Measurements from ENCODE around the gene SLC9A6. TPM values are rescaled to one million over a fixed set of nuclear protein-coding genes. Genes with fewer than 3 reads are reported as not detected.
"Not testable (repeated sequence)": the region's sequence is repeated elsewhere in the genome, so short reads cannot be mapped to it uniquely, and the experiment has no call there.

Gene SLC9A6
- total RNA-seq, 2 experiments from 2014 or later, result 14.5 to 15.7 TPM

DNA sequence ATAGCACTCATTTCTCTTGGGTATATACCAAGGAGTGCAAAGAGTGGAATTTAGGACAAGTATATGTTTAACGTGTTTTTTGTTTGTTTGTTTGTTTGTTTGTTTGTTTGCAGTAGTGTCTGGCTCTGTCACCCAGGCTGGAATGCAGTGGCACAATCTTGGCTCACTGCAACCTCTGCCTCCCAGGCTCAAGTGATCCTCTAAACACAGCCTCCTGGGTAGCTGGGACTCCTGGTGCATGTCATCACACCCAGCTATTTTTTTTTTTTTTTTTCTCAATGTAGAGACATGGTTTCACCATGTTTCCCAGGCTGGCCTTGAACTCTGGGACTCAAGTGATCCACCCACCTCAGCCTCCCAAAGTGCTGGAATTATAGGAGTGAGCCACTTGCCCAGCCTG lies 50.4 kb downstream of the SLC9A6 start:
- DNase-seq (no peak), ATAC-seq (no peak)
- Mint-ChIP-seq H3K4me3 (no peak overlapping the region), H3K9me3 (ENCODE audit: low read depth) (no peaks in the 10 kb centered on the region), H3K27me3 (no peaks in the 10 kb centered on the region), H3K27ac (no peak overlapping the region), H3K36me3 (peaks cover 4% of the 10 kb centered on the region), H3K4me1 (no peaks in the 10 kb centered on the region)
- CTCF ChIA-PET, result interaction anchor here (1.3 kb wide), 1 partner anchor 104 kb away, joined by 3 read pairs; no protein-coding TSS in a partner anchor

DNA sequence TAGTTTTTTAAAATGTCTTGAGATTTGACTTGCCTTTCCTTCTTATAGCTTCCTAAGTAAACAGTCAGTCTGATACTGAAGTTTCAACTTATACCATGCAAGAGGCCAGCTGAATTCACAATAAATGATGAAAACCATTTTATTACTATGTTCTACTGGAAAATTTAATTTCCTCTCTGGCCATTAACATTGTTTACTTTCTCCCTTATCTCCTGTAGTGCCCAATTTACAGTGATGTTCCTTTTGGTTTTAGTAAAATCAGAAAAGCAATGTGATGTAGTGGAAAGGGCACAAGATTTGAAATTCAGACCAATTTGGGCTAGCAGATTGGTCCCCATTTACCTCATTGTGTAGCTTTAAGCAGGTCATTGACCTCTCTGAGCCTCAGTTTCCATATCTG lies 54.2 kb downstream of the SLC9A6 start:
- no peak for ATAC-seq
- H3K36me3 Mint-ChIP-seq, result peaks cover 13% of the 10 kb centered on the region
- CTCF ChIA-PET, result no interaction called here

DNA sequence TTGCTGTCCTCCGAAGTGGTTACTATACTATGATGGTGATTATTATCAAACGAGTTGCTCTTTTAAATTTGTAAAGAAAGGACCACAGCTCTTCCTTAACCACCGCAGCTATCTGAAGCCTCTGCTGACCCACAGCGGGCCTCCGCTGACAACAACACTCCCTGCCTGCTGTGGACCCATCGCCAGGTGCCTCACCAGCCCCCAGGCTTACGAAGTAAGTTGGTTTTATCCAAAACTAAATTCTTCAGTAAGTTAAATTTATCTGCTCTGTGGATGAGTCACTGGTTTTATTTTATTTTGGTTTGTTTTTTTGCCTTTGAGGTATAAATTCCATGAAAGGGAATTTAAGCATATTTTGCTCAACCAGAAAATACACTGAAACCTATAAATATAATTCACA lies 54.7 kb downstream of the SLC9A6 start:
- Mint-ChIP-seq H3K27me3 (no peaks in the 10 kb centered on the region), H3K9me3 (ENCODE audit: low read depth) (no peaks in the 10 kb centered on the region), H3K36me3 (peaks cover 15% of the 10 kb centered on the region), H3K27ac (no peak overlapping the region), H3K4me3 (no peak overlapping the region), H3K4me1 (no peaks in the 10 kb centered on the region)
- ATAC-seq, result no peak
- CTCF ChIA-PET, result no interaction called here
- DNase-seq, result no peak

More for the DNA sequence above, 54.2 kb downstream of the SLC9A6 start:
- Mint-ChIP-seq H3K9me3 (ENCODE audit: low read depth) (no peaks in the 10 kb centered on the region), H3K27ac (no peak overlapping the region), H3K4me1 (no peaks in the 10 kb centered on the region), H3K4me3 (no peak overlapping the region), H3K27me3 (no peaks in the 10 kb centered on the region)
- DNase-seq, result no peak

DNA sequence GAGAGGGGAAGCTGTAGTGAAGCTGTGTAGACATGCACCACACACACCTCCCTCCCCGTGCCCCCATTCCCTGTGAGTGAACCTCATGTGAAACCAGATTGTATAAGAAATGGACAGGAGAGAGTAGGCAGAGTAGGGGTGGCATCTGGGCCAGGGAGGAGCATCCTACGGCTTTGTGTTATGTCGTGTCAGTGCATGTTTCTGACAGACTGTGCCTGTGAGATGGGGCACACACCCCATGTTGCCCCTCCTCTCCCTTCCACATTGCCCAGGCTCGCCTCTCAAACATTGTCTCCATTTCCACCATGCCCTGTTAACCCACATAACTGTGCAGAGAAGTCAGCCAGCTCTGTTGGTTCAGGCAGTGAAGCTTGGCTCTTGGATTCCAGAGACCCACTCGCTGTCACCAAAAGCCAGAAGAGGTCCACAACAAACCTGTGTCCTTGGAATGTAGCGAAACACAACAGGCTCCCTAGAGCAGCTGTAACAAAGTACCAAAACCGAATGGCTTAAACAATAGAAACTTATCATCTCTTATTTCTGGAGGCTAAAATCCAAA lies 56.1 kb downstream of the SLC9A6 start:
- no peaks in the 10 kb centered on the region for H3K4me1 Mint-ChIP-seq
- ATAC-seq, result no peak
- CTCF ChIA-PET, result no interaction called here

DNA sequence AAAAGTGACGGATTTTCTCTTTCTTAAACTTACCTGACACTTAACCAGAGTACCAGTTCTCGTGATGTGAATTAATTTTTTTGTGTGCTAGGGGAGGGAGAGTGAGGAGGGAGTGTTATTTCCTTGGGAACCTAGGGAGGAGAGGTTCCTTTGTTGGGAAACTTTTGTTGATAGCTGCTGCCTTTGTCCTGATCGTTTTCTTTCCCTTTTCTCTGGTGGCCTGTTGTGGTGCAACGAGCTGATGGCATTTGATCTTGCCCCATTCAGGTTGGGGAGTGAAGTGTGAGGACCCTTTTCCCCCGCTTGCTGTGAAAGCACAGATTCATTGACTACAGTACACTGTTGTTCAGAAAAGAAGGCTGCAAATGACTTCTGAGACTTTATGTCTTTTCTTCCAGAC lies 59.8 kb downstream of the SLC9A6 start:
- no peaks in the 10 kb centered on the region for H3K9me3 Mint-ChIP-seq (ENCODE audit: low read depth)
- H3K27ac Mint-ChIP-seq, result no peak overlapping the region
- no peak for DNase-seq
- H3K4me3 Mint-ChIP-seq, result no peak overlapping the region
- H3K36me3 Mint-ChIP-seq, result peaks cover 11% of the 10 kb centered on the region
- ATAC-seq, result no peak
- CTCF ChIA-PET, result no interaction called here
- H3K4me1 Mint-ChIP-seq, result no peaks in the 10 kb centered on the region
- no peaks in the 10 kb centered on the region for H3K27me3 Mint-ChIP-seq

More for the DNA sequence above, 56.1 kb downstream of the SLC9A6 start:
- H3K27ac Mint-ChIP-seq, result no peak overlapping the region
- no peak overlapping the region for H3K4me3 Mint-ChIP-seq
- no peaks in the 10 kb centered on the region for H3K27me3 Mint-ChIP-seq
- H3K36me3 Mint-ChIP-seq, result peaks cover 15% of the 10 kb centered on the region
- no peaks in the 10 kb centered on the region for H3K9me3 Mint-ChIP-seq (ENCODE audit: low read depth)
- no peak for DNase-seq

DNA sequence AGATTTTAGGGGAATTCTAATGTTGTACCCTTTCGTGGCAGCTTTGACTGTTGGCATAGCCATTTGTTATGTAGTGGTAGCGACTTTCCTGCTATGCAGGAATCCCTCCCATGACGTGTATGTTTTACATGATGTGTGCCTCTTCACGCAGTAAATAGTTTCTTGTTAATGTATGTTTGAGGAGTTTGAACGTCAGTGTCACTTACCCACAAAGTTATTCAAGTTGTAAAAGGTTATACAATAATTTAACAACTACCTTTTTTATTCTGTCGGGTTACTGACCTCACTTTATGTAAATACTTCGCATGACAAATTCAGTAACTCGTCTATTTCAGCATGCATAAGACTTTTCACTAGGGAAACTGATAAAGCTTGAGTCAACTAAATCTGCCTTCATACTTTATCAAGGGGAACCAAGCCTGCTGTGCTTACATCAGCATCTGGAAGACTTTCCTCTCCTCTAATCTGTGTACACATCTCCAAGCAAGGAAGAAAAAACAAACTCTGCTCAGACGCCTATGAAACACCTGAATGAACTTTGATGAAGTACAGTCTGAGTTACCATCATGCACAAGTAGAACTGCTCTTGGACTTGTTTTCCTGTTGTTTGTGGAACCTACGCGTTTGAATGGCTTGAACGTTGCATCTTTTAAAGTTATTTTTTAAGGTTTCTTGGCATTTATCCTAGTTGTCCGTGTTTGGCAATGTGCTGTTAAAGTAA lies 61.2 kb downstream of the SLC9A6 start:
- H3K27ac Mint-ChIP-seq, result no peak overlapping the region

DNA sequence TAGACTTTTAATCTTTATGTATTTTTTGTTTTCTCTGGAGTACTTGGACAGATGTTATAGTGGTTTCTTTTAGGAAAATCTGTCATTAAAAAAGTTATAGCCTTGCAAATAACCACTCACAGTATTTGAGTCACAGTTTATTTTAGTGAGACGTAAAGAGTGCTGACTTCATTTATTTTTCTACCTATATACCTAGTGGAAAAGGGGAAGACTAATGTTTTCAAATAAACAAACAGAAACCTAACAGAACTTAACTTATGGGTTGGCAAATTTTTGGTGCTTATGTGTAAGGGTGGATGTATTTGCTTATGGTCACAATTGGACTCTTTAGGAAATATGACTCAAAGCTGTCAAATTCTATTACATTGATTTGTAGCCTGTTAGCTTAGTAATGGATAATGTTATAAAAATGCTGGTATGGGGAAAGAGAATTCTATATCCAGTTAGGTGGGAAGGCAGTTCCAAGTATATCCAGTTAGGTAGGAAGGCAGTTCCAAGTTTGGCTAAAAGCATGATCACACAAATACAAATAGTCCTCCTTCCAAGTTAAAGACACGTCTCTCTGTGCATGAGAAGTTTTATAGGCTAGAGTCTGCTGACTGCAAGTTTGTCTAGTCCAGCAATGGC lies 61.9 kb downstream of the SLC9A6 start:
- Mint-ChIP-seq H3K27ac (no peak overlapping the region), H3K4me3 (no peak overlapping the region), H3K4me1 (no peaks in the 10 kb centered on the region), H3K27me3 (no peaks in the 10 kb centered on the region), H3K36me3 (peaks cover 9% of the 10 kb centered on the region), H3K9me3 (ENCODE audit: low read depth) (no peaks in the 10 kb centered on the region)
- ATAC-seq, result no peak
- CTCF ChIA-PET, result no interaction called here
- DNase-seq, result no peak

More for the DNA sequence above, 61.2 kb downstream of the SLC9A6 start:
- ATAC-seq, result no peak
- Mint-ChIP-seq H3K9me3 (ENCODE audit: low read depth) (no peaks in the 10 kb centered on the region), H3K36me3 (peaks cover 11% of the 10 kb centered on the region), H3K4me1 (no peaks in the 10 kb centered on the region), H3K4me3 (no peak overlapping the region), H3K27me3 (no peaks in the 10 kb centered on the region)
- DNase-seq, result no peak
- CTCF ChIA-PET, result no interaction called here

DNA sequence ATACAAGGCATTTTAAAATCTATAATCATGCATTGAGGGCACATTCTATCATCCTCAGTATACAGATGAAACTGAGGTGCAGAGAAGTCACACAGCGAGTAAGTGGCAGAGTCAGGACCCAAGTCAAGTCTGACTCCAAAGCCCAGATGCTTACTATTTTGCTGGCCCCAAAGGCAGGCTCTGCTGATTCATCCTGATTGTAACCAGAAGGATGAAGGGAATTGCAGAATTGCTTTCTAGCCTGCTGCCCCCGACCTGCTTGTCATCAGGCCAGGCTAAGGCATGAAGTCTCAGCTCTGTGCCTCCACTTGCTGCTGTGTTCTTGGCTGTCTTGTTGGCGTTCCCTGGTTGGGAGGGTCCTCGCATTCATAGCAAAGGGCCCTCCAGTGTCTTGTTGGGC lies 62.7 kb downstream of the SLC9A6 start:
- CTCF ChIA-PET, result no interaction called here
- Mint-ChIP-seq H3K36me3 (peaks cover 9% of the 10 kb centered on the region), H3K27me3 (no peaks in the 10 kb centered on the region), H3K27ac (no peak overlapping the region), H3K9me3 (ENCODE audit: low read depth) (no peaks in the 10 kb centered on the region), H3K4me3 (no peak overlapping the region), H3K4me1 (no peaks in the 10 kb centered on the region)
- ATAC-seq (no peak), DNase-seq (no peak)

DNA sequence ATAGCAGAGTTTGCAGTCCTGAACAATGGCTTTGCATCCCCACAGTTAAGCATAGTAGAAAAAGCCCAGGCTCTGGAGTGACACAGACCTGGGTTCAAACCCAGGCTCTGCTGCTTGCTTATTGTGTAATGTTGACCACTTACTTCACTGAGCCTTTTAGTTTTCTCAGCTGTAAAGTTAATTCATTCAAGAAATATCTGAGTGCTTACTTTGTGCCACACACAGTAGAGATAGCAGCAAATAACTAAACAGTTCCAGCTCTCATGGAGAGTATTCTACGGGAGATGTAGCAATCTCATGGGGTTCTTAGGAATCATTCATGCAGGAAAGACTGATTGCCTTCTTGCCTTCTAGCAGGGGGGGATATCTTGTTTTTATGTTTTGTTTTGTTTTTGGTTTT lies 63.2 kb downstream of the SLC9A6 start:
- H3K9me3 Mint-ChIP-seq (ENCODE audit: low read depth), result no peaks in the 10 kb centered on the region
- ATAC-seq (no peak), DNase-seq (no peak)
- no peak overlapping the region for H3K4me3 Mint-ChIP-seq
- H3K27ac Mint-ChIP-seq, result no peak overlapping the region
- no peaks in the 10 kb centered on the region for H3K4me1 Mint-ChIP-seq
- CTCF ChIA-PET, result no interaction called here
- H3K36me3 Mint-ChIP-seq, result peaks cover 9% of the 10 kb centered on the region
- no peaks in the 10 kb centered on the region for H3K27me3 Mint-ChIP-seq

DNA sequence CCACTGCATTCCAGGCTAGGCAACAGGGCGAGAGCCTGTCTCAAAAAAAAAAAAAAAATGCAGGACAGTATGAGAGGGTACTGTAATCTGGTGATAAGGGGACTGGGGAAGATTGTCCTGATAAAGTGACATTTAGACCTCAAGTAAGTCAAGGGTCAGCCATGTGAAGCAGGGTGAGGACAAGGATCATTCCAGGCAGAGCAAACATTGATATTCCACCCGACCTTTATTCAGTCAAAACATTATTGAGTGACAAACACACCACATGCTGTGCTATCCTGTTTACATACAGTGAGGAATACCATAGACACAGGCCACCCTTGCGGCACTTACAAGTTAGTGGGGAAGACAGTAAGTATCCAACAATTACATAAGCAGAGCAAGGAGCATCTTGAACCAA lies 64.4 kb downstream of the SLC9A6 start:
- CTCF ChIA-PET, result no interaction called here
- no peaks in the 10 kb centered on the region for H3K27me3 Mint-ChIP-seq
- peaks cover 1% of the 10 kb centered on the region for H3K36me3 Mint-ChIP-seq
- H3K4me3 Mint-ChIP-seq, result no peak overlapping the region
- no peak overlapping the region for H3K27ac Mint-ChIP-seq
- no peaks in the 10 kb centered on the region for H3K4me1 Mint-ChIP-seq
- ATAC-seq (no peak), DNase-seq (no peak)
- H3K9me3 Mint-ChIP-seq (ENCODE audit: low read depth), result no peaks in the 10 kb centered on the region

DNA sequence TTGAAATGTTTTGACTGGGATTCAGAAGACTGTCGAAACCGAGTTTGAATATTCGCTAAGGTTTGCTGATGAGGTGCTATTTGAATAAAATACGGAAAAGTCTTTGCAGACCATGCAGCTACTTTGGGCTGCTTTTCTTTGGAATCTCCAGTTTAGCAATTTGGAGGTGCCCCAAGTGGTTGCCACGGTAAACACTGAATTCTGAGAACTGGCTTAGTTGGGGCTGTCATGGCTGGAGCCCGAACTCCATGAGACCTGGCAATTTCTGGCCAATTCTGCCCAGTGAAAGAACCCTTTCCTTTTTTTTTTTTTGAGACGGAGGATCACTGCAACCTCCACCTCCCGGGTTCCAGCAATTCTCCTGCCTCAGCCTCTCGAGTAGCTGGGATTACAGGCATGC lies 65.6 kb downstream of the SLC9A6 start:
- H3K9me3 Mint-ChIP-seq (ENCODE audit: low read depth); ATAC-seq; H3K27me3 Mint-ChIP-seq; H3K27ac Mint-ChIP-seq; H3K4me3 Mint-ChIP-seq; H3K36me3 Mint-ChIP-seq; DNase-seq; H3K4me1 Mint-ChIP-seq: not testable (repeated sequence)
- CTCF ChIA-PET, result interaction anchor here (1.3 kb wide), 1 partner anchor 21 kb away, joined by 3 read pairs; no protein-coding TSS in a partner anchor

DNA sequence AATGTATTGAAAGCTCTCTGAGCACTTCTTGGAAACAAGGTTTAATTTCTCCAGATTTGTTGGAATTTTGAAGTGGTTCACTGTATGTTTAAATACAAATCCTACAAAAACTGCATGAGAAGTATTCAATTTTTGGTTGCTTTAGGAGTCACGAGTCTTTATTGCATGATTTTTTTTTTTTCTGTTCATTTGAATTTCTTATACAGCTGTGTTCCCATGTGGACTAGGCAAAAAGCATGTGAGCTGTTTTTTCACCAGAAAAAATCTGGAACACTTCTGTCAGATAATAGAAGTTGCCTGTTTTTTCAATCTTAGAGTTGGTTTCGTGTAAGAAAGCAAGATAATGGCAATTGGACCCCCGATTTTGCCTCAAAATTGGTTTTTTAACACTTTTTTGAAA lies 66.4 kb downstream of the SLC9A6 start:
- peaks cover 3% of the 10 kb centered on the region for H3K4me1 Mint-ChIP-seq
- no peak overlapping the region for H3K27ac Mint-ChIP-seq
- H3K9me3 Mint-ChIP-seq (ENCODE audit: low read depth), result no peaks in the 10 kb centered on the region
- no peak overlapping the region for H3K4me3 Mint-ChIP-seq
- H3K36me3 Mint-ChIP-seq, result no peaks in the 10 kb centered on the region
- ATAC-seq, result no peak
- no peaks in the 10 kb centered on the region for H3K27me3 Mint-ChIP-seq
- CTCF ChIA-PET, result interaction anchor here (1.3 kb wide), 1 partner anchor 21 kb away, joined by 3 read pairs; no protein-coding TSS in a partner anchor
- no peak for DNase-seq

DNA sequence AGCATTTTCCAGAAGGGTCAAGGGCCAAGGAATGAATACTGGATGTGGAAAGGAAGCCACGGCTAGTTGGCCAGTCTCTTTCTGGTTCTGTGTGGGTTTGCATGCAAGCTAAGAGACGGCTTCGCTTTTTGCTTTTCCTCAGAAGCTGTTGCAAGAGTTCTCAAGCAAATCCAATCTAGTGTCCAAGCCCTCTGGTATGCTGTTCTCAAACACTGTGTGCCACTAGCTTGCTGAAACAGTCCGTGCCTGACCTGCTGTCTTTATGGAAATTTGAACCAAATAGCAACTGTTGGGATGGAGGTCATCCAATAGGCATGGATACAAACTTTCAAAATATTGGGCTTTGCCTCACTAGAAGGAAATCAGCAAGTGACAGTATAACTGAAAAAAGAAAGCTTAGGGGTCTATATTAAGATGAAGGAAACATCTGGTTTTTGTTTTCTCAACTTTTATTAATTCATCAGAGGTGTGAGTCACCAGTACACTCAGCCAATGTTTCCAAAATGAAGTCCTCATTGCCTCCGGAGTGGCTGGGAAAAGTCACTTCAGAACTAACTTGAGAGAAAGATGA lies 70.5 kb downstream of the SLC9A6 start:
- Mint-ChIP-seq H3K4me3 (no peak overlapping the region), H3K27me3 (no peaks in the 10 kb centered on the region), H3K36me3 (no peaks in the 10 kb centered on the region), H3K27ac (no peak overlapping the region), H3K4me1 (peaks cover 7% of the 10 kb centered on the region), H3K9me3 (ENCODE audit: low read depth) (no peaks in the 10 kb centered on the region)
- ATAC-seq (no peak), DNase-seq (no peak)
- CTCF ChIA-PET, result no interaction called here

DNA sequence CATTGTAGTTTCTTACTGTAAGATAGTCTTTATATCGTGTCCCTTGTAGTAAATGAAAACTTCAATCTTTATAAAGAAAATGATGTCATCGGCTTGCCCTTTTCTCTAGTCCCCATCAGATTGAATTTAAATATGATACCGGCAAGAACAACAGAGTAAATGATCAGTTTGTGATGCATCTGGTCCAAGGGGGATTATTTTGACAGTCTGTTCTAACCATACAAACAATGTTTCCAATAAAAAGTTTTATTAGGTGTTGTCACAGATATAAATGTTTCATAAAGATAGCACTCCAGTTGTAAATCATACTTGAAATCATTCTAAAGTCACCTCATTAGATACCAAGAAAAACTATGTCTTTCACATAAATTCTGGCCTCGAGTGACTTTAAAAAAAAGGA lies 72.3 kb downstream of the SLC9A6 start:
- no peak overlapping the region for H3K4me3 Mint-ChIP-seq
- no peaks in the 10 kb centered on the region for H3K27me3 Mint-ChIP-seq
- H3K36me3 Mint-ChIP-seq, result no peaks in the 10 kb centered on the region
- DNase-seq (no peak), ATAC-seq (no peak)
- H3K27ac Mint-ChIP-seq, result no peak overlapping the region
- H3K4me1 Mint-ChIP-seq, result peaks cover 7% of the 10 kb centered on the region
- CTCF ChIA-PET, result no interaction called here
- H3K9me3 Mint-ChIP-seq (ENCODE audit: low read depth), result no peaks in the 10 kb centered on the region

All from activated CD8-positive, alpha-beta memory T cell treated with anti-CD3 and anti-CD28 coated beads, Interleukin-2, amount 10 ng/mL, durations not matched to agents 7 days and 5 days (primary cell).